Ovary (tissue), 9 donors: ENCODE results near the gene KANK3. TPM values are rescaled to one million over a fixed set of nuclear protein-coding genes. Genes with fewer than 3 reads are reported as not detected.
A peak's percentile ranks its signal among the peaks of the same experiment; 100 is the strongest.
"Not testable (repeated sequence)": the region's sequence is repeated elsewhere in the genome, so short reads cannot be mapped to it uniquely, and the experiment has no call there.

Experiments
- DNase-seq, 5 donors: peaks; one replicate each; pipeline ENCODE4 v3.0.0-alpha.2; 2019 to 2020
- H3K27ac ChIP-seq, 2 donors: fragments of 200-600 bp; one replicate each; pipeline versions ENCODE4 v1.5.1 to v1.8.0; 2019 to 2022
- H3K27me3 ChIP-seq: fragments of 200-600 bp; one replicate; pipeline ENCODE4 v1.8.0; 2022
- H3K36me3 ChIP-seq: fragments of 200-600 bp; sonication (generic); one replicate; pipeline ENCODE4 v1.5.1; 2019
- H3K4me1 ChIP-seq: one replicate; pipeline ENCODE4 v1.8.1; 2013; ENCODE audit warnings: mild to moderate bottlenecking, moderate library complexity; ENCODE audit not compliant: insufficient read depth
- H3K4me3 ChIP-seq: fragments of 200-600 bp; sonication (generic); one replicate; pipeline ENCODE4 v1.5.1; 2017
- H3K9me3 ChIP-seq, 2 donors: fragments of 200-600 bp in 1 of 2; sonication (generic) in 1 of 2; one replicate each; pipeline versions ENCODE4 v1.5.1 to v1.8.1; 2013 to 2019; ENCODE audit warnings: mild to moderate bottlenecking in 1 of 2, moderate library complexity in 1 of 2
- EP300 ChIP-seq: sonication (generic); formaldehyde crosslinking; IDR thresholded peaks from one replicate; pipeline ENCODE4 v1.6.1; 2017; ENCODE audit warnings: antibody characterized with exemption
- POLR2A ChIP-seq: fragments of 450-650 bp; IDR thresholded peaks from one replicate; pipeline ENCODE4 v1.6.1; 2017; ENCODE audit warnings: antibody characterized with exemption, mild to moderate bottlenecking, moderate library complexity
- WGBS, 3 donors: extraction: QIAGEN DNeasy Blood & Tissue Kit in 1 of 3; methylation state at CpG; one replicate each; pipeline versions ENCODE4 v1.1.5 to v1.1.7; 2013 to 2017; 5-methylcytosine and 5-hydroxymethylcytosine counted together
- intact Hi-C, 4 donors: fragments of 100-400 bp; cut with DNase I; formaldehyde crosslinking; loops; one replicate each; pipeline versions ENCODE4 v1.11.0 to v1.15.1; 2022 to 2023
- polyA plus RNA-seq, 2 donors: library from polyadenylated mRNA; stranded (reverse); fragments of 200-250 nt in 1 of 2; fragments of 350-450 nt in 1 of 2; fragmentation: Illumina TruSeq in 1 of 2; extraction: RNeasy Lipid Tissue Mini Kit (QIAGEN cat#74804) in 1 of 2; gene quantifications; one replicate each; pipeline ENCODE4 v1.2.3, GENCODE V29; 2013 to 2014
- total RNA-seq, 7 donors: library from RNA; depleted of rRNA in 2 of 7; stranded (reverse); fragments of >200 nt in 2 of 7; fragmentation: NEBNext Ultra II Directional in 3 of 7; extraction: Animal tissue kit (Norgen Biotek cat#: 25700) in 3 of 7; gene quantifications; one replicate each; pipeline versions ENCODE4 v1.1.0 to v1.2.4, GENCODE V29; 2016 to 2023
- TF ChIP-seq, protein P1 (sequence below), 3 donors: fragments of 450-650 bp in 2 of 3; fragments of 200-600 bp in 1 of 3; IDR thresholded peaks; one replicate each; pipeline versions ENCODE4 v1.5.1 to v1.8.0; 2016 to 2022; ENCODE audit warnings: antibody characterized with exemption in 3 of 3, mild to moderate bottlenecking in 1 of 3
- donor health status: DM: no; HTN: no; CAD: no; lungs with moderate emphysema.
- donor health status: DM: no; HTN: no; CAD: no.
- donor health status: Bipolar disorder and iron deficiency.
- donor health status: DM: yes; HTN: yes; CAD: no.
- donor health status: DM: no; HTN: no; CAD: no.
- donor health status: DM: yes; HTN: yes; CAD: no.

The KANK3 gene
- total and polyA plus RNA-seq, 9 donors, result 0.73 to 11.7 (median 4.3) TPM

DNA sequence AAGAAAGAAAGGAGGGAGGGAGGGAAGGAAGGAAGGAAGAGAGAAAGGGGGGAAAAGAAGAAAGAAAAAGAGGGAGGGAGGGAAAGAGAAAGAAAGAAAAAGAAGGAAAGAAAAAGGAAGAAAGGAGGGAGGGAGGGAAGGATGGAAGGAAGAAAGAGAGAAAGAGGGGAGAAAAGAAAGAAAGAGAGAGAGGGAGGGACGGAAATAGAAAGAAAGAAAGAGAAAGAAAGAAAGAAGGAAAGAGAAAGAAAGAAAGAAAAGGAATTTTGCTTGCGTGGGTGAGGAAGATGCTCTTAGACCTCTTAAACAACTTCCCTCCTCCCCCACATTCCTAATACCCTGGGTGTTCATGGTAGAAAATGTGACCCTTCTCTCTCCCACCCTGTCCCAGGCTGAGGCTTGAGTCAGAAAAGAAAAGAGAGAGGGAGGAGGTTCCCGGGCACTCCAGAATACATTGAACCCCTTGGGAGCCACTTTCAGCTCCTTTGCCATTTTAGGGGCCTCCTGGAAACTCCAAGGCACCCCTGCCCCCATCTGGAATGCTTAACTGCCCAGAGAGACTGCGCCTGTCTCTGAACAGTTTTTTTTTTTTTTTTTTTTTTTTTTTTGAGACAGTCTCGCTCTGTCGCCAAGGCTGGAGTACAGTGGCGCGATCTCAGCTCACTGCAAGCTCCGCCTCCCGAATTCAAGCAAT is 9.2 kb upstream of the KANK3 start:
- Histone ChIP-seq H3K27me3 (no peaks in the 10 kb centered on the region), H3K4me3 (peak overlapping the region; percentile 9), H3K36me3 (no peaks in the 10 kb centered on the region), H3K27ac (no peak overlapping the region), H3K4me1 (peaks cover 2% of the 10 kb centered on the region), H3K9me3 (no peaks in the 10 kb centered on the region)
- 10 to 19% (median 18%) methylated on average over 10 of the region's 10 CpGs for WGBS, 3 donors
- no peak for DNase-seq
- no peak for TF ChIP-seq EP300
- TF ChIP-seq POLR2A, result no peak
- TF ChIP-seq, protein P1, sequence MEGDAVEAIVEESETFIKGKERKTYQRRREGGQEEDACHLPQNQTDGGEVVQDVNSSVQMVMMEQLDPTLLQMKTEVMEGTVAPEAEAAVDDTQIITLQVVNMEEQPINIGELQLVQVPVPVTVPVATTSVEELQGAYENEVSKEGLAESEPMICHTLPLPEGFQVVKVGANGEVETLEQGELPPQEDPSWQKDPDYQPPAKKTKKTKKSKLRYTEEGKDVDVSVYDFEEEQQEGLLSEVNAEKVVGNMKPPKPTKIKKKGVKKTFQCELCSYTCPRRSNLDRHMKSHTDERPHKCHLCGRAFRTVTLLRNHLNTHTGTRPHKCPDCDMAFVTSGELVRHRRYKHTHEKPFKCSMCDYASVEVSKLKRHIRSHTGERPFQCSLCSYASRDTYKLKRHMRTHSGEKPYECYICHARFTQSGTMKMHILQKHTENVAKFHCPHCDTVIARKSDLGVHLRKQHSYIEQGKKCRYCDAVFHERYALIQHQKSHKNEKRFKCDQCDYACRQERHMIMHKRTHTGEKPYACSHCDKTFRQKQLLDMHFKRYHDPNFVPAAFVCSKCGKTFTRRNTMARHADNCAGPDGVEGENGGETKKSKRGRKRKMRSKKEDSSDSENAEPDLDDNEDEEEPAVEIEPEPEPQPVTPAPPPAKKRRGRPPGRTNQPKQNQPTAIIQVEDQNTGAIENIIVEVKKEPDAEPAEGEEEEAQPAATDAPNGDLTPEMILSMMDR (IDR thresholded peaks at IDR 0.05), result no peak
- intact Hi-C loops, result loop anchor here in 2 of 4 donors (5.0 kb wide), 2 partner anchors 45 to 155 kb away; no protein-coding TSS in a partner anchor

DNA sequence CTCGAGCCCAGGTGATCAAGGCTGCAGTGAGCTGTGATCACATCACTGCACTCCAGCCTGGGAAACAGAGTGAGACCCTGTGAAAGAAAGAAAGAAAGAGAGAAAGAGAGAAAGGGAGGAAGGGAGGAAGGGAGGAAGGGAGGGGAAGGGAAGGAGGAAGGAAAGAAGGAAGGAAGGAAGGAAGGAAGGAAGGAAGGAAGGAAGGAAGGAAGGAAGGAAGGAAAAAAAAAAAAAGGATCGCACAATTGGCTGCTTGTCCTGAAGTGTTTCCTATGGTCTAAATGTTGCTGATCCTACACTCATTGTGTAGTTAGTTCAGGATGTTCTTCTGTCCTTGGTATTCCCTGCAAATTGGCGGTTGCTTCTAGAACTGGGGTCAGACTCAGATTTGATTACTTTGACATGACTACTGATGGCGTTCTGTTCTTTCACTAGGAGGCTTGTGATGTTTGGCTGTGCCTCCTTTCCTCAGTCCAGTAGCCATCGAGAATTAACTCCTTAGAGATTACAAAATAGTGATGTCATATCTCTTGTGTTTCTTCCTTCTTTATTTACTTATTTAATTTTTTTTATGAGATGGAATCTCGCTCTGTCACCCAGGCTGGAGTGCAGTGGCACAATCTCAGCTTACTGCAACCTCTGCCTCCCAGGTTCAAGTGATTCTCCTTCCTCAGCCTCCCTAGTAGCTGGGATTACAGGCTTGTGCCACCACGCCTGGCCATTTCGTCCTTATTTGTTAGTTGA is 6.7 kb upstream of the KANK3 start:
- H3K4me1 ChIP-seq, H3K27ac ChIP-seq, H3K36me3 ChIP-seq, DNase-seq, H3K9me3 ChIP-seq, H3K27me3 ChIP-seq, H3K4me3 ChIP-seq: not testable (repeated sequence)
- WGBS, 3 donors, result 64 to 77% (median 69%) methylated on average over 8 of the region's 8 CpGs
- intact Hi-C loops, result loop anchor here in 2 of 4 donors (5.0 kb wide), 2 partner anchors 48 to 158 kb away; no protein-coding TSS in a partner anchor

DNA sequence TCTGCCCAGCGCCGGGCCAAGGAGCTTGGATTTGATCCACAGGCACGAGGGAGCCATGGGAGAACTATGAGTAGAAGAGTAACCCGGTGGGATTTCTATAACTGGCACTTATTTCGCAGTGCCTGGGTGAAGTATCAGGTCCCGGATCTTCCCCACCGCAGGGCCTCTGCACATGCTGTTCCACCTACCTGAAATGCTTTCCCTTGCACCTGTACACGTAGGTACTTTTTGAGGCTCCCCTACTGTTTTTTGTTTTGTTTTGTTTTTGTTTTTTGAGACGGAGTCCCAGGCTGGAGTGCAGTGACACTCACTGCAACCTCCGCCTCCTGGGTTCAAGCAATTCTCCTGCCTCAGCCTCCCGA is 402 bp upstream of the KANK3 start:
- no peak for DNase-seq
- H3K4me3 ChIP-seq, result no peak overlapping the region
- peaks cover 4% of the 10 kb centered on the region for H3K4me1 ChIP-seq
- H3K27me3 ChIP-seq, result no peaks in the 10 kb centered on the region
- TF ChIP-seq, protein P1 (IDR thresholded peaks at IDR 0.05), result no peak
- no peak for TF ChIP-seq EP300
- no peak for TF ChIP-seq POLR2A
- H3K9me3 ChIP-seq, result no peaks in the 10 kb centered on the region
- 34 to 41% (median 35%) methylated on average over 11 of the region's 11 CpGs for WGBS, 3 donors
- H3K36me3 ChIP-seq, result no peaks in the 10 kb centered on the region
- no peak overlapping the region for H3K27ac ChIP-seq
- intact Hi-C loops, result no loop called here

DNA sequence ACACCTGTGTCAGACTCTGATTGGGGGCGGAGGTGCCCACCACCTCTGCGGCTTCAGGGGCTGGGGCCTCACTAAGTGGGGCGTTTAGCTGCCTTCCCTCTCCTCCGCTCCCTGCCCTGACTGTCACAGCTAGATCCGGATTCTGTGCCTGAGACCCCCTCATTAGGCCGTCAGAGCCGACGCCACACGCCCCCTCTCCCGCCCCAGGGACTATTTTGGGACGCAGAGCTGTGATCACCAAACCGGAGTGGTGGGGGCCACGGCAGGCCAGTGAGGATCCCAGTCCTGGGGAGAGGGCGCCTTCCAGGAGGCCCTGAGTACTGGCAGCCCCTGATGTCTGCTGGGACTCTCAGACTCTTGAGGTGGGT is 762 bp downstream of the KANK3 start:
- Histone ChIP-seq H3K27ac (no peak overlapping the region), H3K9me3 (no peaks in the 10 kb centered on the region), H3K4me3 (no peak overlapping the region), H3K27me3 (no peaks in the 10 kb centered on the region), H3K36me3 (no peaks in the 10 kb centered on the region), H3K4me1 (peaks cover 4% of the 10 kb centered on the region)
- intact Hi-C loops, result no loop called here
- TF ChIP-seq POLR2A, result no peak
- 28 to 38% (median 31%) methylated on average over 11 to 14 of the region's 14 CpGs for WGBS, 3 donors
- no peak for DNase-seq

DNA sequence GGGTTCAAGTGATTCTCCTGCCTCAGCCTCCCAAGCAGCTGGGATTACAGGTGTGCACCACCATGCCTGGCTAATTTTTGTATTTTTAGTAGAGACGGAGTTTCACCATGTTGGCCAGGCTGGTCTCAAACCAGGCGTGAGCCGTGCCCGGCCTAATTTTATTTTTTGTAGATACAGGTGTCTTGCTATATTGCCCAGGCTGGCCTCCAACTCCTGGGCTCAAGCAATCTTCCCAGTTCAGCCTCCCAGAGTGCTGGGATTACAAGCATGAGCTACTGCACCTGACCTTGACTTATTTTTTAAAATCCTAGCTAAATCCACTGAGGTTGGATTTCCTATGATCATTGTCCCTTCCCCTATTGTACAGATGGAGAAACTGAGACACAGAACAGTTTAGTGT is 1.6 kb downstream of the KANK3 start:
- H3K27me3 ChIP-seq, H3K36me3 ChIP-seq, intact Hi-C loops, DNase-seq, H3K4me3 ChIP-seq, H3K4me1 ChIP-seq, H3K9me3 ChIP-seq, H3K27ac ChIP-seq: not testable (repeated sequence)
- 93 to 100% (median 97%) methylated on average over 4 of the region's 4 CpGs for WGBS, 3 donors
